Hematopoietic multipotent progenitor cell treated with erythropoietin and hydrocortisone succinate and interleukin-3 and kit ligand, for 17 days (in vitro differentiated cells): ENCODE data around the gene CACNB4.

Experiments
- DNase-seq: peaks from one replicate; pipeline ENCODE4 v3.0.0-alpha.2; 2015; ENCODE audit warnings: low spot score

CACNB4 gene

DNA sequence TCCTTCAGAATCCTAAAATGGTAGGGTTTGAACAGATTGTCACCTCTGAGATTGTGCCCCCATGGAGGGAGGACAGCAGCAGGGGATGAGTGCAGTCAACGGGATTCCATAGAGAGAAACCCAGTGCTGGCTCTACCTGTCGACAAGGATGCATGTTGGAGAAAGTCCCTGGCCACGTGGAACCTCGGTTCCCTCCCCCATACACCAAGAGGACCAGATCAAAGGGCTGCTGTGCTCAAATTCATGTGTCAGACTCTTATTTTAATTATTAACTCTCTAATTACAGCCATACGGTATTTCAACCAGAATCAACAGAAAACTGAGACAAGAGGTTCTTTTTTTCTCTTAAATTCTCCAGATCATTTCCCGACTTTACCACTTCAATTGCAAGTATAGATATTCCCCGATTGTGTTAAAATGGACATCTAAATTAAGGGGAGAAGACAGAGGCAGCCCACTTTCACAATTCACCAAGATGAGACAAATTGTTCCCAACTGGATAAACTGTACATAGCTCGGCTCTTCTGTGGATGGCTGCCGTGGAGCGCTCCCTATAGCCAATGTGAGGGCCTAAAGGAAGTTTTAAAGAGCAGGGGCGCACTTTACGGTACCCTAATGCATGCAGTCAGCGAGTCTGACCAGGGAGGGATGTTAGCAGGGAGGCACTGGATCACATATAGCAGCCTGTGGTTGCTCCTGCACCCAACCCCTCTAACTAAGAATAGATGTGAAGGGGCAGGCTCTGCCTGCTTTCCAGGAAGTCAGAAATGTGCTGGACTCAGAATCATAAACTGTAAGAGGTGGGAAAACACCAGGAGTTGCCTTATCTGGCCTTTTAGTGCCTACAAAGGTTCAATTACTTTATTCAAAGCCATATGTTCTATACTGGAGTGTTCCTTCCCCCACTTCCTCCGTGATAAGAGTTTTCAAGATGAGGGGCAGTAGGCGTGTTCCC is 123.1 kb downstream of the CACNB4 start:
- no peak for DNase-seq

DNA sequence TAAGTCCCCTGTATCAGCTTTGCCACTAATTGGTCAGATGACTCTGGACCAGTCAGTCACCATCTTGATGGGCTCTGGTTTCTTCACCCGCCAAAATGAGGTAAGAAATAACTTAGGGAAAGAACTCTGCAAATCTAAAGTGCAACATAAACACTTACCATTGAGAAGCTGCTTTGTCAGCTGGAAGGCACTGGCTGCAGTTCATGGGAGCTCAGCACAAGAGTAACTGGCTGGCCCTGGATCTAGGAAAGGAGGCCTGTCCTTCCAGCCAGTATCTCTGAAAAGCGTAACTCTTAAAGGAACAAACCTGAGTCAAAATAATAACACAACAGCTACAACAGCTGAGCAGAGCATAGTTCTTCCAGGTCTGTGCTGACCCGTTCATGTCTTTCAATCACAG is 123.9 kb downstream of the CACNB4 start:
- DNase-seq: no peak

DNA sequence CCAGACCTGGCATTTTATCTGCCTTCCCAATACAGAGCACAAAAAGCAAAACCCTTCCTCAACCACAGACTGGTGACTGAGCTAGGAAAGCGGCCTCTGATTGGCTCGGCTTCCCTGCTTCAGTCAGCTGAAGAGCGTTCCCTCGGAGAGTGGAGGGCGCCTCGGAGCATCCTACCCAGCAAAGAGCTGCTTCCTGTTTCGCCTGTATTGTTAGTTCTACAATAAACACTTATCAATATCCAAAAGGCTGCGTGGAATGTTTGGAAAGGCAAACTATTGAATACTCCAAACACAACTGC is 125.0 kb downstream of the CACNB4 start:
- no peak for DNase-seq

DNA sequence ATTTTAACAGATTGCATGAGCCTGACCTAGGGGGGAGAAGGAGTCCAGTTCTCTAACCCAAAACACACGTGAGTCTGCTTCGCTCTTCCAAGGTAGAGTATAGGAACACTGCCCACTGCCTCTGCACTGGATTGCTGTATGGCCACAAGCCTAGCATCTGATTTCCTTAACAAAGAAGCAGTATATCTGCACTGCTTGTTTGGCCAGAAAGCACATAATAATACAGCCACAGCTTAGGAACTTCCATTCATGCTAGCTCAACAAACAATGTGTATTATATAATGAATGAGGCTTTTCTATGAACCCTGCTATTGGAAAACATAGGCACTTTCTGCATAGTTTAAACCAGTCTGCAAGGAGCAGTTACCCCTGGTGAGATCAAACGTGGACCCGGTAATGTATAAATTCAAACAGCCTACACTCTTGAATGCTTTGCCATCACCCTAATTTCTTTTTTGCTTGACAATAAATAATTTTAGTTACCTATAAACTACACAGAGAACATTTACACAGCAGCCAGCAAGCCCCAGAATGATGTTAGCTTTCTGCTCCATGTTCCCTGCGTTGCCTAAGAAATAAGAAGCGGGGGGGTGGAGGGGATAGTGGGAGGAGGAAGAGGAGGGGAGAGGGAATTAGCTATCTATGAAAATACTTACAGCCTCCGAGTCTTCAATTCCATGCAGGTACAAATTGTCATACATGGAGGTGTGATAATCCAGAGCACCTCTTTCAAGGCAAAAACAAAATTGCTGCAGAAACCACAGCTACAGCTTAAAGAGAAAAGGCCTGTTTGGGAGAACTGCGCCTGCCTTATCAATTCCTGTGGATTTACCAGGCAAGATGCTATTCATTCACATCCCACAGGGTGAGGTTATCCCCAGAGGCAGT is 125.6 kb downstream of the CACNB4 start:
- no peak for DNase-seq

DNA sequence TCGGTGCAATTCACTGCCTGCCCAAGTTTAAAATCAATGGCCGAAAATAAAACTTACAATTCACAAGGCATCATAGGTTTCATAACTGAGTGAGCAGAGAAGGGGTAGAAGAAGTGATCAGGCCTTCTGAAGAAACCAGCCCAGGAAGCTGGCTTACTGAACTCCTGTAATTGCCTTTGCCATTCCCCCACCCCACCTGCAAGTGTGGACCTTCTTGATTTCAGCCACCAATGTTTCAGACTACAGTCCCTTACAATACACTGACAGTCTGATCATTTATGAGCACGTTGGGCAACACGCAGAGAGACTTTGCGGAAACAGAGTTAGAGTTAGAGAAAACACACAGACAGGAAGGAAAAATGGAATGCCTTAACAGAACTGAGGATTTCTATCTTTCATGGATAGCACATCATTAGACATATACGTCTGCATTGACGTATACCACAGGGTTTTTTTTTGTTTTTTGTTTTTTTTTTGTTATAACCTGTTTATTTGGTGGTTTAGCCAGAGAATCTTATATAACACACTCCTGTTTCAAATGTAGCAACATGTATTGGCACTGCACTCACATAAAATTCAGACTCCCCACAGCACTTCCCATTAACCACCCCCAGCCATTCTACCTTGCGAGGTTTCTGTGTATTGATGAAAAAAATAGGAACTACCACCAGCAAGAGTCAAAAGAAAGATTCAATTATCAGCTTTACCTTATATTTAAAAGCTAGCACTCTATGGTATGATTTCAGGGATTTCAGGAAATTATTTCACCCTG is 126.4 kb downstream of the CACNB4 start:
- DNase-seq: no peak

DNA sequence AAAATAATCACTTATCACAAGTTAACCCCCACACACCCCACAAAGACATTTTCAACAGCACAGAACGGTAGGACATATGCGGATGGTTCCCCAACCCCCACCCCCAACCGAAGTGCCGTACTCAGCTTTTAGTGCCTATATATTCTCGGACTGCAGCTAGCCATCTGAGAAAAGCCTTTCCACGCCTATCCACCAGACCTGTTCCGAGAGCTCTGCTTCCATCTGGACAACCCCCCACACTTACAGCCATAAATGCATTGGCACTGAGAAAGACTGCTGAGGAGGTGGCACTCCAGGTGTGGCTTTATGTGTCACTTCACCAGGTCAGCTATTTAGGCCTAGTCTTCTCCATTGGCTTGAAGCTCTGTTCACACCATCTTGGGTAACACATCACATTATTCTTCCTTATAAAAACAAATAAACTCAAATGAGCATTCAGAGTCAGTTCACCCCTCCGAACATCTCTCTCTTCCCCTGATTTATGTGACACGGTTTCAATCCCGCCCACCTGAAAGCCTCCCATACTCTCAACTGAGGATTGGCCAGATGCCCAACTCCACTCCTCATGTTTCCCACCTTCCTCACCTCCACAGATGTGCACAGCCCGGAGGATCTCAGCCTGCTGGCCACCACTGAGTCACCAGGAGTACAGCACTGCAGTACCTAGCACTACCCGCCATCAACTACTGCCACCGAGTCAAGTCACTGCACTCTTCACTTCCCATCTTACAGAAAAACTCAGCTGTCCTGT is 127.4 kb downstream of the CACNB4 start:
- DNase-seq: no peak

DNA sequence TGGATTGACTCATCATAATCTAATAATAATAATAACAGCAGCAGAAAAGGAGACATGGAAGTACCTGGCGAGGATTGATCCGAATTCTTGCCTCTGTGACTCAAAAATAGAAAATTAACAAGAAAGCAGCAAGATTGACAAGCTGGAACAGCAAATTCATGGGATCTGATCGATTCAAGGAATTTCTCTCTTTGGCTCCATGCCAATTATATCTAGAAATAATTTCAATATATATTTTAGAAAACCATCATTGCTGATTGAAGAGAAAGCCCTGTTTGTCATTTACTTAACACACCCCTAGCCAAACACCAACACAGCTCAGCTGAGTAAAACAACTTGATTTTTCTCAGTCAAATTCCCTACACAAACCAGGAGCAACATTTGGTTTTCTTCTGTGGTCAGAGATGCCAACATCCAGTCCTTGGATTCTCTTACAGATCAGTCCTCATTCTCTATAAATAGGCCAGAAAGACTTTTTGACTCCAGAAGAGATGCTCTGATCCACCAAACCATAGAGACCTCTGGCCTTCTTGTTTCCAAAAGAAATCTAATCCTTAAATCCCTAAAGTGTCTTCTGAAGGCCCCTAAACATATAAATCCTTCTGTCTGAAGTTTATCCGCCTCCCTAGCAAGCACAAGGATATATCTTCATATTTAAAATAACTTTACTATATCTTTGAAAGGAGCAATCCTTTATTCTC is 129.9 kb downstream of the CACNB4 start:
- no peak for DNase-seq

DNA sequence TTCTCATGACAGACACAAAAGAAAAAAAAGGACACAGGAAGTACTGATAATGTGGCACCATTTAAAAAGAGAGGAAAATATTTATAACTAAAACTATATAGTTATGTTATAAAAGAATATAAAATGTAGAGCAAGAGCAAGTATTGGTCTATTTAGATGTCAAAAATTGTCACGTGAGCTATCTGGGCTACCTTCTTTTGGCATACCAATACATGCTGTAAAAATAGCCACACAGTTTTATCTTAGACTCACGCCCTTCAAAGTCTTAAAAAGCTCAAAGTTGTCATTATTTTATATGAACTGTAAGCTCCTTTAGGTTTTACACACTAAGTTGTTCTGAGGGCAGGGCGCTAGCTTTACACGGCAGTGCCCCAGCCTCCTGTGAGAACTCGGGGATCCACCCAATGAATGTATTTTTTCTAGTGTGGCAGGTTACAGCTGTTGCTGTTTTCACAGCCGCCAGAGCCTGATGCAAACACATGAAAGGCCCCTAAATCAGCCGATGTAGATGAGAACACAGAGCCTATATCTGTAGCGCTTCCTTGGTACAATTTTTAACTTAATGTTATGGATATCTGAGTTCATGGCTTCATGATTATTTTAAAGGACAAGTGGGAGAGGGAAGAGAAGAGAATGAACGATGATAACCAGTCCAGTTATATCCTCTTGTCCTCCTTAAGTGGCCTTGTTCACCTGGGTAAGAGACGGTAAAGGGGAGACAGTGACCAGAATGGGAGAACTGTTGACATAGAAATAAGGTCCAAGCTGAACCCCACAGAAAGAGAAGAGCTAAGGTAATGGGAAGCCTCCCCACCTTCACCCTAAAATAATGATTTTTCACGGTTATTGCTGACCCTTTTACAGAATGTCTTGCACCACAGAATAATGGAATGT is 130.8 kb downstream of the CACNB4 start:
- DNase-seq: no peak

DNA sequence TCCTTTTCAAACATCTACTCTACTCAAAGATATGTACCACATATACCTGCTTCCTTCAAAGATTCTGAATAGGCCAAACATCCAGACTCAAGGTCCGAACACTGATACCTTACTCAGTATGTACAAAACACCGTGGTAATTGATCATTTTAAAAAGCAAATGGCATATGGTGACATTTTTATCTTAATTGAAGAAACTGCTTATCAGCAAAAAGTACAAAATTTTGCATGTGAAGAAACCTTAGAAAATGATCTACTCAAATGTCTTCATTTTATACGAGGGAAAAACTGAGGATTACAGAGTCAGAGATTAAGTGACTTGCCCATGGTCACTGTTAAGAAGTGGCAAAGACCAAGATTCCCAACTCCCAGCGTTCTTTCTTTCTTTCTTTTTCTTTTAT is 133.0 kb downstream of the CACNB4 start:
- no peak for DNase-seq

DNA sequence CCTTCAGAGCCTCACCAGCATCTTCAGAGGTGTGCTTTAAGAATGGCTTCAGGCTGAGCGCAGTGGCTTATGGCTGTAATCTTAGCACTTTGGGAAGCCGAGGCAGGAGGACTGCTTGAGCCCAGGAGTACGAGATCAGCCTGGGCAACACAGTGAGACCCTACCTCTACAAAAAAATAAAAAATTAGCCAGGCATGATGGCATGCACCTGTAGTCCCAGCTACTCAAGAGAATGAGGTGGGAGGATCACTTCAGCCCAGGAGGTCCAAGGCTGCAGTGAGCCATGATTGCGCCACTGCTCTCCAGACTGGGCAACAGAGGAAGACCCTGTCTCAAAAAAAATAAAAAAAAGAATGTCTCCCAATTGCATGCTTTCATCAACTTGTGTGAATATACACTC is 137.3 kb downstream of the CACNB4 start:
- DNase-seq: no peak

DNA sequence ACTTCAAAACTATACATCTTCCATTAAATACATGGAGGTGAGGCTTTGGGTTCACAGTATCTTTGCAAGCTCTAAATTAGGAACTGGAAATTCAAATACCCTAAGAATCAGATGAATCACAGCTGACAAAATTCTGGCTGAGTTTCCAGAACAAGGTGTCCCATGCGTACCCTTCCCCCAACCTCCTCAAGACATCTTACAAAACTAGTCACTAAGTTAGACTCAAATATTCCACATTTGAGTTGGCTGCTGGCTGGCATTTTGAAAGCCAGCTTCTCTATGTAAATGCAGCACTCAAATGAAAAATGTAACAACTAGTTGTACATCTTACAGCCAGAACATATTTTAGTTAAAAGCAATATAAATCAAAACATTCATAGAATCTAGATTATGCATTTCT is 139.6 kb downstream of the CACNB4 start:
- DNase-seq: no peak

DNA sequence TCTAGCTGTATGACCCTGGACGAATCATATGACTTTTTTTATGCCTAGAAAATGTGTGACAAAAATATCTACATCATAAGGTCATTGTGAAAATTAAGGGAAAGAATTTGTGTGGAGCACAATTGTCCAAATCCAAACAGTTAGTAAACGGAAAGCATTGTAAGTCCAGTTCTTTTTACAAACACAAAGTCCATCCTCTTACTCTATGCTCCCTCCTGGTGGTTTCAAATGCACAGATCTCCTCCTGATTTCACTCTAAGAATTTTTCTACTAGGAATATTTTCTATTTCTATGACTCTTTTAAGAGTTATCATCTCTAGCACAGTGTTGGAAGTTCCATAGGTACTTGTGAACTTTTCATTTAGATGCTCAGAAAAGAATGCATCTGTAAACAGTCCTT is 145.4 kb downstream of the CACNB4 start:
- no peak for DNase-seq

DNA sequence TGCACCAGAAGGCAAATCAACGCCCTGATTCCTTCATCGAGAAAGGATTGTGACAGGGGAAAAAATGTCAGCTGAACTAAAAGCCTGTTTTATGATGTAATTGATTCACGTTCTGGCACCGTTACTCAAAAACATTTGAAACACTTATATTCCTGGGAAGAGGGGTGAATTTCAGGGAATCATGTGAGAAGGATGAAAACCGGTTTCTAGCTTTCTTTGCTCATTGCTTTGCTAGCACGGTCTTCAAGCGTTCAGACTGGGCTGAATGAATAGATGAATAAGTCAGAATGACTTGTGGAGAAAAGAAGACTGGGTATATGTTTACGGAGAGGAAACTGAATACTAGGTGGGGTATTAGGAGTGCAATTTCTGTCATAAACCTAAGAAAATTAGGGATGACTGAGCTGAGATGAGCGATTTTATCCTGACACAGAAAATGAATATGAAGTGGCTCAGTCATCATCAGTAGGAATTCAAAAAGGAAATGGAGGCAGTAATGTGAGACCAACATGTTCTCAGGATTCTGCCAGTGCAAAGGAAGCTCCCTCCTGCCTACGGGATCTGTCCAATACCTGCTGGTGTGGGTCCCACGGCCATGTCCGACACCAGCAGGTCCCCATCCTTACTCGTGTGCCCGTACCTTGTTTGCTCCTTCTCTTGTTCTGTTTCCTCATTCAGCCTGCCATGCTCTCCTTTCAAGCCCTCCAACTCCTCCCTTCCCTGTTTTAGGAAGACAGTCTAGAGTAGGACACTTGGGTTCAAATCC is 146.0 kb downstream of the CACNB4 start:
- no peak for DNase-seq

DNA sequence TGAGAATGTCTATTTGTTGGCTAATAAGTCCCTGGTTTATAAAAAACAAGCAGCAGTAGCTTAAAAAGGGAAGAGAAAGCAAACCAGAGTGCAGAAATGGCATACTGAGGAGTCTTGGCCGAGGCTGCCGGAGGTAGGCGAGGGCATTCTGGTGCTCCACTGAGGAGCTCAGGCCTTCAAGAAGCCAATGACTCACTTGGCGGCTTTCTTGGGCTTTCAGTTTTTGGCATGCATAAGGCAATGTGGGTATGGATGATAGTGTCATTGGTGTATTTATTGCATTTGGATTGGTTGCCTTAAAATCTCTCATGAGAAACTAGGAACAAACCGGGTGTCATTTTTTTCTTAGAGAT is 151.1 kb downstream of the CACNB4 start:
- no peak for DNase-seq

DNA sequence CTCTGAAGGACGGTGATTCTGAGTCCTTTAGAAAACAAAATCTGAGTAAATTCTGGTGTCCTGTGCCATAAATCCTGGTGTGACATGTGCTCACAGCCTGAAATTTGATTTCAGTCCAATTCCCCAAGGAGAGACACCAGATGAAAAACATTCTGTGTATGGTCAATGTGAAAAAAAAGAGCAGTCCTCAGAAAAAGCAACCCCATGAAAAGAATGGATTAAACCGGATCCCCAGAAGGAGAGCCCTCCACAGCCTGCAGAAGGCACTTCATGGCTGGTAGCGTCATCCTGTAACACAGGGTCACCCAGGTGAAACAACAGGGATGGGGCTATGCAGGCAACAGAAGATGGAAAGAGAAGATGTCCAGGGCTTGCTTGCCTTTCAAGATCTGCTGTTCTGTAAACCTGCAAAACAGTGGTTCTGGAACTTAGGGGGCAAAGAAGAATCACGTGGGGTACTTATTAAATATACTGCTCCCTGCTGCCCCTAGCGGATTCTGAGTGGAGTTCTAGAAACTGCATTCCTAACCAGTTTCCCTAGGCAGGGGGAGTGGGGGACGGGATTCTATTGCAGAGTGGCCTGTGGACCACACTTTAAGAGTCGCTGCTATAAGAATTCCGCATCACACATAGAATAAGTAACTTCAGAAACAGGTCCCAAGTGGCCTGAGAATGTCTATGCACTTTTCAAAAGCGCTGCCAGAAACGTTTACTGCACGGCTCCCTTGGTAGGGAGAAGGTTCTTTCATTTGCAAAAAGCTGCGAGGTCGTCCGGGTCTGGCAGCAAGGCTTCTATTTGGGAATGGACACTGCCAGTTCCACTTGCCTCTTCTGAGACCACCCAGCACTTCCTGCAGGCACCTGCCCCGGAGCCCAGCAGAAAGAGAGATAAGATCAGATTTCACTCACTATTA is 151.7 kb downstream of the CACNB4 start:
- no peak for DNase-seq

DNA sequence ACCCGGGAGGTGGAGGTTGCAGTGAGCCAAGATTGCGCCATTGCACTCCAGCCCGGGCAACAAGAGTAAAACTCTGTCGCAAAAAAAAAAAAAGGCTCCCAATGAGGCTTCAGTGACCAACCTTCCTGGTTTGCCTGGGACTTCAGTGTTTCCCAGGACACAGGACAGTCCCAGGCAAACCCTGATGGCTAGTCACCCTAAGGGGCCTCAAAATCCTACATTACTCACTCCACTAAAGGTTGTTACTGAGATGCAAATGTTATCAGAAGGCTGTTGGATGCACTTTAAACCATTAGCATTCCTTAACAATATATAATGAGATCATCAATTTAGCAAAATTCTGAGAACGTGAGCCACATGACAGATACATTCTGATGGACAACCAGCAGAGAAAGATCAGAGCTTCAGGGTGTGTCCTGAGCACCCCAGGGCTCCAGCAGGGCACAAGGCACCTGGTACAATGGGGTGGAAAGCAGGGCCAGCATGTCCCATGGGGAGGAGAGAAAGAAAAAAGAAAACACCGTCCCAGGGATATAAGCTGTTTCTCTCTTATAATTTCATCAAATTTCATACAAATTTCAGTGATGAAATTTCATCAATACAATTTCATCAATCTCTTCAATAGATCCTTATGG is 152.5 kb downstream of the CACNB4 start:
- DNase-seq: no peak

DNA sequence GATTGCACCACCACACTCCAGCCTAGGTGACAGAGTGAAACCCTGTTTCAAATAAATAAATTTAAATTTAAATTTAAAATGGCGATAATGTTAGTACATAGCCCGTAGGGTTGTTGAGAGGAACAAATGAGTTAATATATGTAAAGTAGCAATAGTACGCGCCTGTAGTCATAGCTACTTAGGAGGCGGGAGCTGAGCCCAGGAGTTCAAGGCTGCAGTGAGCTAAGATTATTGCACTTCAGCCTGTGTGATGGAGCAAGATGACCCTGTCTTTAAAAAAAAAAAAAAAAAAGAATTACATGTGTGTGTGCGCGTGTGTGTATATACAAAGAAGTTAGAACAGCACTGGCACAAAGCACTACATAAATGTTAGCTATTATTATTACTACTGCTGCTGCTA is 153.2 kb downstream of the CACNB4 start:
- no peak for DNase-seq

DNA sequence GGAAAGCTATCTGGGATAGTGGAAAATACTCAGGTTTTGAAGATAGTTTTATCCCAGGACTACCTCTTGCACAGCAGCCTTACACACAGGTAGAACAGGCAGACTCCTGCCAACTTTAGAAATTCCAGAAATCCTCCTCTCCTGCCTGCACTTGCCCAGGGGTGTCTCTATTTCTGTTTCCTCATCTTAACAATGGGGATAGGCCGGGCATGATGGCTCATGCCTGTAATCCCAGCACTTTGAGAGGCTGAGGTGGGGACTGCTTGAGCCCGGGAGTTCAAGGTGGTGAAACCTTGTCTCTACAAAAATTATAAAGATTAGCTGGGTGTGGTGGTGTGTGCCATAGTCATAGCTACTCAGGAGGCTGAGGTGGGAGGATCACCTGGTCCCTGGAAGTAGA is 153.7 kb downstream of the CACNB4 start:
- no peak for DNase-seq
